CD14-positive monocyte (primary cell): ENCODE data around the gene S100A14. TPM values are rescaled to one million over a fixed set of nuclear protein-coding genes. Genes with fewer than 3 reads are reported as not detected.
"Not testable (repeated sequence)": the region's sequence is repeated elsewhere in the genome, so short reads cannot be mapped to it uniquely, and the experiment has no call there.

Source experiments
- DNase-seq, 3 donors: peaks; one replicate each; pipeline ENCODE4 v3.0.0-alpha.2; 2011 to 2022
- H2AFZ ChIP-seq: 2 replicates; pipeline ENCODE4 v1.6.0; 2012; ENCODE audit warnings: mild to moderate bottlenecking, low read depth, low read length, inconsistent platforms; ENCODE audit not compliant: insufficient read depth, poor library complexity, severe bottlenecking
- H3K27ac ChIP-seq, 2 donors: 1 replicate in 1 of 2; 2 replicates in 1 of 2; pipeline ENCODE4 v1.5.1; 2012 to 2013; ENCODE audit warnings: low read length in 2 of 2, control low read depth in 1 of 2, inconsistent platforms in 1 of 2, low read depth in 1 of 2, mild to moderate bottlenecking in 1 of 2
- H3K27me3 ChIP-seq, 2 donors: one replicate each; pipeline versions ENCODE4 v1.6.0 to v1.6.1; 2011 to 2013; ENCODE audit warnings: low read length in 2 of 2; ENCODE audit not compliant: control insufficient read depth in 2 of 2, insufficient read depth in 2 of 2
- H3K36me3 ChIP-seq, 2 donors: replicated peaks in 1 of 2; 1 replicate in 1 of 2; 2 replicates in 1 of 2; pipeline versions ENCODE4 v1.5.1 to v1.6.1; 2012 to 2013; ENCODE audit warnings: low read length in 2 of 2, control low read depth in 1 of 2, inconsistent platforms in 1 of 2, mild to moderate bottlenecking in 1 of 2; ENCODE audit not compliant: insufficient read depth in 2 of 2, control insufficient read depth in 1 of 2
- H3K4me1 ChIP-seq, 2 donors: 1 replicate in 1 of 2; 2 replicates in 1 of 2; pipeline versions ENCODE4 v1.5.1 to v1.6.1; 2012 to 2013; ENCODE audit warnings: low read length in 2 of 2, control low read depth in 1 of 2, inconsistent platforms in 1 of 2, mild to moderate bottlenecking in 1 of 2, moderate library complexity in 1 of 2; ENCODE audit not compliant: insufficient read depth in 2 of 2, control insufficient read depth in 1 of 2
- H3K4me2 ChIP-seq: replicated peaks from 2 replicates; pipeline ENCODE3; 2012; ENCODE audit warnings: low read length, moderate library complexity, mild to moderate bottlenecking; ENCODE audit not compliant: poor library complexity, severe bottlenecking; ENCODE audit errors: extremely low read depth
- H3K4me3 ChIP-seq, 3 experiments: fragments of 200-600 bp in 1 of 3; sonication (generic) in 1 of 3; replicated peaks in 1 of 3; 1 replicate in 2 of 3; 2 replicates in 1 of 3; pipeline ENCODE4 v1.5.1; 2011 to 2013; ENCODE audit warnings: low read length in 3 of 3, mild to moderate bottlenecking in 3 of 3, control low read depth in 2 of 3, low read depth in 2 of 3, inconsistent platforms in 1 of 3, moderate library complexity in 1 of 3
- H3K79me2 ChIP-seq: 2 replicates; pipeline ENCODE4 v1.6.0; 2012; ENCODE audit warnings: mild to moderate bottlenecking, control low read depth, inconsistent platforms, low read length, moderate library complexity; ENCODE audit not compliant: insufficient read depth
- H3K9ac ChIP-seq: 2 replicates; pipeline ENCODE4 v1.6.0; 2017; ENCODE audit warnings: low read length, mild to moderate bottlenecking; ENCODE audit not compliant: insufficient read depth, poor library complexity, severe bottlenecking
- H3K9me3 ChIP-seq, 2 donors: replicated peaks in 1 of 2; 1 replicate in 1 of 2; 2 replicates in 1 of 2; pipeline versions ENCODE4 v1.5.1 to v1.6.1; 2012 to 2013; ENCODE audit warnings: low read length in 2 of 2, control low read depth in 1 of 2; ENCODE audit not compliant: control insufficient read depth in 1 of 2, insufficient read depth in 1 of 2
- H4K20me1 ChIP-seq: 2 replicates; pipeline ENCODE4 v1.6.0; 2012; ENCODE audit warnings: mild to moderate bottlenecking, low read length, control low read depth, moderate library complexity; ENCODE audit not compliant: insufficient read depth
- H3K27ac Mint-ChIP-seq, 7 donors: one replicate each; pipeline ENCODE4 v1.8.0; 2020; ENCODE audit warnings: mild to moderate bottlenecking in 7 of 7, mixed read lengths in 7 of 7, moderate library complexity in 6 of 7, inconsistent platforms in 2 of 7
- H3K27me3 Mint-ChIP-seq, 3 donors: one replicate each; pipeline ENCODE4 v1.8.0; 2021 to 2022; ENCODE audit warnings: low read depth in 3 of 3, mild to moderate bottlenecking in 3 of 3, mixed read lengths in 3 of 3, moderate library complexity in 3 of 3, inconsistent platforms in 1 of 3
- H3K36me3 Mint-ChIP-seq, 2 donors: one replicate each; pipeline ENCODE4 v1.8.0; 2020; ENCODE audit warnings: mixed read lengths in 2 of 2, inconsistent platforms in 1 of 2, mild to moderate bottlenecking in 1 of 2
- H3K4me1 Mint-ChIP-seq: one replicate; pipeline ENCODE4 v1.8.0; 2020; ENCODE audit warnings: mild to moderate bottlenecking, mixed read lengths
- H3K4me3 Mint-ChIP-seq, 2 donors: one replicate each; pipeline ENCODE4 v1.8.0; 2020; ENCODE audit warnings: mild to moderate bottlenecking in 2 of 2, mixed read lengths in 2 of 2, moderate library complexity in 1 of 2
- H3K9me3 Mint-ChIP-seq, 7 donors: one replicate each; pipeline ENCODE4 v1.8.0; 2020 to 2022; ENCODE audit warnings: mixed read lengths in 7 of 7, mild to moderate bottlenecking in 6 of 7, moderate library complexity in 6 of 7, inconsistent platforms in 2 of 7
- WGBS: methylation state at CpG from one replicate; pipeline ENCODE4 v1.1.5; 2013; ENCODE audit warnings: missing lambda C conversion rate; ENCODE audit not compliant: insufficient coverage; 5-methylcytosine and 5-hydroxymethylcytosine counted together
- intact Hi-C, 2 donors: fragments of 100-400 bp; cut with micrococcal nuclease; formaldehyde crosslinking; loops; one replicate each; pipeline versions ENCODE4 v1.15.0 to v1.15.1; 2023
- polyA plus RNA-seq, 3 donors: library from polyadenylated mRNA; depleted of rRNA in 1 of 3; unstranded in 2 of 3; stranded (reverse) in 1 of 3; fragments of 300-500 nt in 2 of 3; fragments of >200 nt in 1 of 3; fragmentation: Illumina TruSeq in 2 of 3; gene quantifications; 1 replicate in 2 of 3; 2 replicates in 1 of 3; pipeline ENCODE4 v1.2.3, GENCODE V29; 2012 to 2021
- TF ChIP-seq, protein P1 (sequence below): fragments of 200-600 bp; IDR thresholded peaks from one replicate; pipeline ENCODE4 v1.8.0; 2022; ENCODE audit warnings: antibody characterized with exemption, mild to moderate bottlenecking

The S100A14 gene
- polyA plus RNA-seq, 3 donors, result 0.08 TPM; not detected in 2

- H3K9me3 Mint-ChIP-seq, result not testable (repeated sequence)
These were observed 33.3 kb downstream of the S100A14 start for GRCh38 chr1:153582836-153583235.

DNA sequence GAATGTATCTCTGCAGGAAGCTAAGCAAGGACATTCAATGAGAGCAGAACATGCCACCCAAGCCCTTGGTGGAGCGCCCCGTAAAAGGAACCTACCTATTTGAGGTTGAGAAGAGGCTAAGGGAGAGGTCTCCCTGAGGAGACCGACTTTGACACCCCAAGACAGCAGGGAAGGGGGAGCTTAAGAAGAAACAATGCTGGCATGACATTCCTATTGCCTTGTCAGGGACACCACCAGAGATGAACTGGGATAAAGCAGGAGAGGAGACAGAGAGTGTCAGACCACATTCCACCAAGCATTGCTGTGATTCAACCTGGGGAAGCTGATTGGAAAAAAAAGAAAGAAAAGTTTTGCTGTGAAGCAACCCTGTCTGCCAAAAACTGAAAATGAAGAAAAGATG, 37.2 kb downstream of the S100A14 start:
- Histone ChIP-seq H3K27ac (no peak overlapping the region), H3K9ac (no peak overlapping the region), H3K4me2 (no peak overlapping the region), H2AFZ (no peak overlapping the region), H3K4me3 (no peak overlapping the region), H3K9me3 (no peaks in the 10 kb centered on the region), H3K27me3 (no peaks in the 10 kb centered on the region), H3K36me3 (no peaks in the 10 kb centered on the region), H3K79me2 (no peaks in the 10 kb centered on the region), H4K20me1 (no peaks in the 10 kb centered on the region), H3K4me1 (peaks cover 7 to 11% of the 10 kb centered on the region in 2 donors)
- 73% methylated on average over 1 of the region's 3 CpGs for WGBS
- H3K9me3 Mint-ChIP-seq, result peaks cover 0 to 6% (median 0%) of the 10 kb centered on the region in 7 donors
- peaks cover 1 to 7% (median 2%) of the 10 kb centered on the region in 3 donors for H3K27me3 Mint-ChIP-seq
- no peak overlapping the region for H3K27ac Mint-ChIP-seq
- intact Hi-C loops, result loop anchor here (10.0 kb wide), 2 partner anchors 46 to 214 kb away; partner anchors contain the start of genes S100A1 (in 1 of the 2) and S100A13 (in 1 of the 2)
- DNase-seq, result no peak
- no peak overlapping the region for H3K4me3 Mint-ChIP-seq
- TF ChIP-seq, protein P1, sequence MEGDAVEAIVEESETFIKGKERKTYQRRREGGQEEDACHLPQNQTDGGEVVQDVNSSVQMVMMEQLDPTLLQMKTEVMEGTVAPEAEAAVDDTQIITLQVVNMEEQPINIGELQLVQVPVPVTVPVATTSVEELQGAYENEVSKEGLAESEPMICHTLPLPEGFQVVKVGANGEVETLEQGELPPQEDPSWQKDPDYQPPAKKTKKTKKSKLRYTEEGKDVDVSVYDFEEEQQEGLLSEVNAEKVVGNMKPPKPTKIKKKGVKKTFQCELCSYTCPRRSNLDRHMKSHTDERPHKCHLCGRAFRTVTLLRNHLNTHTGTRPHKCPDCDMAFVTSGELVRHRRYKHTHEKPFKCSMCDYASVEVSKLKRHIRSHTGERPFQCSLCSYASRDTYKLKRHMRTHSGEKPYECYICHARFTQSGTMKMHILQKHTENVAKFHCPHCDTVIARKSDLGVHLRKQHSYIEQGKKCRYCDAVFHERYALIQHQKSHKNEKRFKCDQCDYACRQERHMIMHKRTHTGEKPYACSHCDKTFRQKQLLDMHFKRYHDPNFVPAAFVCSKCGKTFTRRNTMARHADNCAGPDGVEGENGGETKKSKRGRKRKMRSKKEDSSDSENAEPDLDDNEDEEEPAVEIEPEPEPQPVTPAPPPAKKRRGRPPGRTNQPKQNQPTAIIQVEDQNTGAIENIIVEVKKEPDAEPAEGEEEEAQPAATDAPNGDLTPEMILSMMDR, result no peak
- H3K4me1 Mint-ChIP-seq, result peaks cover 12% of the 10 kb centered on the region
- no peaks in the 10 kb centered on the region for H3K36me3 Mint-ChIP-seq

More at GRCh38 chr1:153582836-153583235, 33.3 kb downstream of the S100A14 start:
- DNase-seq, H3K4me3 ChIP-seq, H3K27me3 Mint-ChIP-seq, H4K20me1 ChIP-seq, H3K4me1 Mint-ChIP-seq, H3K9me3 ChIP-seq, H3K27ac ChIP-seq, H3K36me3 ChIP-seq, H3K36me3 Mint-ChIP-seq, H2AFZ ChIP-seq, H3K79me2 ChIP-seq, H3K27ac Mint-ChIP-seq, intact Hi-C loops, H3K4me3 Mint-ChIP-seq, H3K9ac ChIP-seq, H3K27me3 ChIP-seq, H3K4me2 ChIP-seq, H3K4me1 ChIP-seq: not testable (repeated sequence)
- WGBS, result 100% methylated on average over 9 of the region's 34 CpGs
